ENCODE data around the gene TACR1. TPM values are rescaled to one million over a fixed set of nuclear protein-coding genes. Genes with fewer than 3 reads are reported as not detected.
"Not testable (repeated sequence)": the region's sequence is repeated elsewhere in the genome, so short reads cannot be mapped to it uniquely, and the experiment has no call there.

Gene TACR1
- 1.8 TPM for total RNA-seq
- long read RNA-seq, partial matches to known transcripts, result 0 of 7 reads
- long read RNA-seq, other reads (novel, unspliced or antisense), result 7 of 7 reads

- DNase-seq (ENCODE audit: low spot score), result no peak
Observed at GRCh38 chr2:75199428-75200011, at the start of gene TACR1. TSS of gene TACR1 (minus strand) at chr2:75199520. CDS start at chr2:75198934, 586 bp downstream.

GRCh38 chr2:75248581-75248980 is 49.3 kb upstream of the TACR1 start:
- not testable (repeated sequence) for DNase-seq (ENCODE audit: low spot score)

GRCh38 chr2:75246441-75247167 is 47.3 kb upstream of the TACR1 start:
- DNase-seq (ENCODE audit: low spot score), result no peak

GRCh38 chr2:75243219-75243618 is 43.9 kb upstream of the TACR1 start:
- no peak for DNase-seq (ENCODE audit: low spot score)

- DNase-seq (ENCODE audit: low spot score), result no peak
Observed at GRCh38 chr2:75241696-75242095, 42.4 kb upstream of the TACR1 start.

GRCh38 chr2:75238670-75239330 is 39.5 kb upstream of the TACR1 start:
- no peak for DNase-seq (ENCODE audit: low spot score)

GRCh38 chr2:75237296-75237695 is 38.0 kb upstream of the TACR1 start:
- DNase-seq (ENCODE audit: low spot score), result no peak

- DNase-seq (ENCODE audit: low spot score), result no peak
Observed at GRCh38 chr2:75233965-75234364, 34.6 kb upstream of the TACR1 start.

- DNase-seq (ENCODE audit: low spot score), result no peak
Observed at GRCh38 chr2:75226617-75227016, 27.3 kb upstream of the TACR1 start.

GRCh38 chr2:75226099-75226498 is 26.8 kb upstream of the TACR1 start:
- no peak for DNase-seq (ENCODE audit: low spot score)

GRCh38 chr2:75224636-75225094 is 25.3 kb upstream of the TACR1 start:
- no peak for DNase-seq (ENCODE audit: low spot score)

- DNase-seq (ENCODE audit: low spot score), result no peak
Observed at GRCh38 chr2:75222527-75222926, 23.2 kb upstream of the TACR1 start.

GRCh38 chr2:75221862-75222261 is 22.5 kb upstream of the TACR1 start:
- no peak for DNase-seq (ENCODE audit: low spot score)

GRCh38 chr2:75219213-75219612 is 19.9 kb upstream of the TACR1 start:
- DNase-seq (ENCODE audit: low spot score), result not testable (repeated sequence)

- DNase-seq (ENCODE audit: low spot score), result no peak
Observed at GRCh38 chr2:75211266-75211770, 12.0 kb upstream of the TACR1 start.

GRCh38 chr2:75210409-75210808 is 11.1 kb upstream of the TACR1 start:
- DNase-seq (ENCODE audit: low spot score), result no peak

GRCh38 chr2:75208738-75209137 is 9.4 kb upstream of the TACR1 start:
- DNase-seq (ENCODE audit: low spot score), result no peak

- no peak for DNase-seq (ENCODE audit: low spot score)
Observed at GRCh38 chr2:75204833-75205232, 5.5 kb upstream of the TACR1 start.

GRCh38 chr2:75202359-75202758 is 3.0 kb upstream of the TACR1 start:
- no peak for DNase-seq (ENCODE audit: low spot score)

GRCh38 chr2:75200140-75201096 is 1.1 kb upstream of the TACR1 start:
- DNase-seq (ENCODE audit: low spot score), result no peak
